ENCODE results near the gene DENND5A.

GRCh38 chr11:9263840-9264315 is 1.3 kb downstream of the DENND5A start:
- TF ChIP-seq EZH2phosphoT487 (IDR thresholded peaks at IDR 0.05; ENCODE audit: borderline replicate concordance, low read depth, low read length) (no peak), CTCF (conservative IDR thresholded peaks at IDR 0.05; ENCODE audit: low read length) (no peak)
